ENCODE measurements around the gene MAN2B2. TPM values are rescaled to one million over a fixed set of nuclear protein-coding genes. Genes with fewer than 3 reads are reported as not detected.
"Not testable (repeated sequence)": the region's sequence is repeated elsewhere in the genome, so short reads cannot be mapped to it uniquely, and the experiment has no call there.

MAN2B2 gene
- polyA plus RNA-seq, 1 experiment = 22.8 TPM

DNA sequence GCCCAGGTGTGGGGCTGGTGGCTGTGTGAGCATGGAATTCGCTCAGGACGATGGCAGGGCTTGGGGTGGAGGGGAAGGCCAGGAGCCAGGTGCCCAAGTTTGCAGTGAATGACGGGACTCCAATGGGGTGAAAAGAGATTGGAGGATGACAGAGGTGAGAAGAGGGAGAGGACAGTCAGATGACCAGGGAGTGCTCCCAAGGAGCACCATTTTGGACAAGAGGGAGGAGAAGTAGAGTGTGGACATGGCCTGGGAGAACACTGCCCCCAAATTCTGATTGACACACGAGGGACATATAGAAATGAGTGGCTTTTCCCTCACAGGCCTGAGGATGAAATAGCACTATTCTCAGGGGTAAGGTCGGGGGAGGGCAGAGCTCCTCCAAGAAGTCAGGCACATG lies 72.2 kb downstream of the MAN2B2 start:
- H3K4me3 ChIP-seq (ENCODE audit: low read depth, low read length) = no peak overlapping the region
- DNase-seq (ENCODE audit: low read depth, low spot score) = no peak
- H3K27me3 ChIP-seq (ENCODE audit: control insufficient read depth, insufficient read depth, low read length) = peaks cover 3% of the 10 kb centered on the region
- no peak overlapping the region for H3K27ac ChIP-seq (ENCODE audit: low read depth, low read length)
- POLR2A ChIA-PET = no interaction called here
- TF ChIP-seq, protein P1, sequence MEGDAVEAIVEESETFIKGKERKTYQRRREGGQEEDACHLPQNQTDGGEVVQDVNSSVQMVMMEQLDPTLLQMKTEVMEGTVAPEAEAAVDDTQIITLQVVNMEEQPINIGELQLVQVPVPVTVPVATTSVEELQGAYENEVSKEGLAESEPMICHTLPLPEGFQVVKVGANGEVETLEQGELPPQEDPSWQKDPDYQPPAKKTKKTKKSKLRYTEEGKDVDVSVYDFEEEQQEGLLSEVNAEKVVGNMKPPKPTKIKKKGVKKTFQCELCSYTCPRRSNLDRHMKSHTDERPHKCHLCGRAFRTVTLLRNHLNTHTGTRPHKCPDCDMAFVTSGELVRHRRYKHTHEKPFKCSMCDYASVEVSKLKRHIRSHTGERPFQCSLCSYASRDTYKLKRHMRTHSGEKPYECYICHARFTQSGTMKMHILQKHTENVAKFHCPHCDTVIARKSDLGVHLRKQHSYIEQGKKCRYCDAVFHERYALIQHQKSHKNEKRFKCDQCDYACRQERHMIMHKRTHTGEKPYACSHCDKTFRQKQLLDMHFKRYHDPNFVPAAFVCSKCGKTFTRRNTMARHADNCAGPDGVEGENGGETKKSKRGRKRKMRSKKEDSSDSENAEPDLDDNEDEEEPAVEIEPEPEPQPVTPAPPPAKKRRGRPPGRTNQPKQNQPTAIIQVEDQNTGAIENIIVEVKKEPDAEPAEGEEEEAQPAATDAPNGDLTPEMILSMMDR (IDR thresholded peaks at IDR 0.05; ENCODE audit: low read depth, low read length) = no peak
- CTCF ChIA-PET = no interaction called here
- H3K9me3 ChIP-seq (ENCODE audit: control insufficient read depth, insufficient read depth, low read length) = no peaks in the 10 kb centered on the region

DNA sequence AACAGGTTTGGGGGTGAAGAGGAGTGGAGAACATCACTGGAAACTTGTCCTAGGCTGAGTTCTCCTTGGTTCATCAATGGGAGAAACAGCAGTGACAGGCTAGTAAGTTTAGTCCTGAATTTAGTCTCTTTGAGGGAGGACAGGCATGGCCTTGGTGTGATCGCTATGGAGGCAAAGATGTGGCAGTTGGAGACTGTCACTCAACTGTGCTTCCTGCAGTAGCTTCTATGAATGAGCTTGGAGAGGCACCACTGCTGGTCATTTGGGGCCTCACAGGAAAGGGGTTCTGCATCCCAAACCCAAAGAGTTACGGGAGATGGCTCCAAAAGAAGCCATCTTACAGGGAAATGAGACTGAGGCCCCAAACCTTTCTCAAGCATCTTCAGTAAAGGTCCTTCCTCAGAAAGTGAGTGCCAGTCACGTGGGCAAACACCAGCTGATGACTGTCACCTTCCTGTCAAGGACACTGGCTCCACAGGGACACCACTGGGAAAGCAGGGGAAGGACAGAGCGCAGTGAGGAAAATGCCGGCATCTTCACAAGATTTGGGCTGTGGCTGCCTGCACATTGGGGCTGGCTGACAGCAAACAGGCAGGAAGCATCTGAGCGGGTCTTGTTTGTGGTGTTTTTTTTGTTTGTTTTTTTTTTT lies 72.7 kb downstream of the MAN2B2 start:
- H3K27ac ChIP-seq (ENCODE audit: low read depth, low read length) = no peak overlapping the region
- no peak overlapping the region for H3K4me3 ChIP-seq (ENCODE audit: low read depth, low read length)
- POLR2A ChIA-PET = no interaction called here
- DNase-seq (ENCODE audit: low read depth, low spot score) = no peak
- H3K9me3 ChIP-seq (ENCODE audit: control insufficient read depth, insufficient read depth, low read length) = no peaks in the 10 kb centered on the region
- peaks cover 3% of the 10 kb centered on the region for H3K27me3 ChIP-seq (ENCODE audit: control insufficient read depth, insufficient read depth, low read length)
- CTCF ChIA-PET = no interaction called here
- TF ChIP-seq, protein P1 (IDR thresholded peaks at IDR 0.05; ENCODE audit: low read depth, low read length) = no peak

- ChIA-PET POLR2A (no interaction called here), CTCF (no interaction called here)
- TF ChIP-seq, protein P1 (IDR thresholded peaks at IDR 0.05; ENCODE audit: low read depth, low read length) = no peak
- DNase-seq (ENCODE audit: low read depth, low spot score) = no peak
- Histone ChIP-seq H3K27ac (ENCODE audit: low read depth, low read length) (no peak overlapping the region), H3K4me3 (ENCODE audit: low read depth, low read length) (no peak overlapping the region), H3K9me3 (ENCODE audit: control insufficient read depth, insufficient read depth, low read length) (no peaks in the 10 kb centered on the region), H3K27me3 (ENCODE audit: control insufficient read depth, insufficient read depth, low read length) (peaks cover 3% of the 10 kb centered on the region)
Observed at GRCh38 chr4:6649216-6649615, 74.2 kb downstream of the MAN2B2 start.

DNA sequence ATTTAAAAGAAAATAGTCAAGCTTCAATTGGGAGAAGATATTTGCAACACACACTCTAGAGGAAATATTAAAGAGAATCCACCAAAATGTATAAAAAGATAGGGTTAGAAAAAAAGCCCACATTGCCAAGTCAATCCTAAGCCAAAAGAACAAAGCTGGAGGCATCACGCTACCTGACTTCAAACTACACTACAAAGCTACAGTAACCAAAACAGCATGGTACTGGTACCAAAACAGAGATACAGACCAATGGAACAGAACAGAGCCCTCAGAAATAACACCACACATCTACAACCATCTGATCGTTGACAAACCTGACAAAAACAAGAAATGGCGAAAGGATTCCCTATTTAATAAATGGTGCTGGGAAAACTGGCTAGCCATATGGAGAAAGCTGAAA lies 79.2 kb downstream of the MAN2B2 start:
- H3K27ac ChIP-seq (ENCODE audit: low read depth, low read length); H3K9me3 ChIP-seq (ENCODE audit: control insufficient read depth, insufficient read depth, low read length); H3K27me3 ChIP-seq (ENCODE audit: control insufficient read depth, insufficient read depth, low read length); DNase-seq (ENCODE audit: low read depth, low spot score); H3K4me3 ChIP-seq (ENCODE audit: low read depth, low read length): not testable (repeated sequence)
- ChIA-PET CTCF (interaction anchor here (1.4 kb wide), 1 partner anchor 46 kb away, joined by 4 read pairs; no protein-coding TSS in a partner anchor), POLR2A (interaction anchor here (0.7 kb wide), 1 partner anchor 20 kb away, joined by 3 read pairs; a partner anchor contains a TSS)

DNA sequence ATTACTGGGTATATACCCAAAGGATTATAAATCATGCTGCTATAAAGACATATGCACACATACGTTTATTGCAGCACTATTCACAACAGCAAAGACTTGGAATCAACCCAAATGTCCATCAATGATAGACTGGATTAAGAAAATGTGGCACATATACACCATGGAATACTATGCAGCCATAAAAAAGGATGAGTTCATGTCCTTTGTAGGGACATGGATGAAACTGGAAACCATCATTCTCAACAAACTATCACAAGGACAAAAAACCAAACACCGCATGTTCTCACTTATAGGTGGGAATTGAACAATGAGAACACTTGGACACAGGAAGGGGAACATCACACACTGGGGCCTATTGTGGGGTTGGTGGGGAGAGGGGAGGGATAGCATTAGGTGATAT lies 80.3 kb downstream of the MAN2B2 start:
- H3K27me3 ChIP-seq (ENCODE audit: control insufficient read depth, insufficient read depth, low read length); H3K4me3 ChIP-seq (ENCODE audit: low read depth, low read length); POLR2A ChIA-PET; DNase-seq (ENCODE audit: low read depth, low spot score); H3K9me3 ChIP-seq (ENCODE audit: control insufficient read depth, insufficient read depth, low read length); H3K27ac ChIP-seq (ENCODE audit: low read depth, low read length): not testable (repeated sequence)
- CTCF ChIA-PET = interaction anchor here (1.4 kb wide), 1 partner anchor 45 kb away, joined by 4 read pairs; no protein-coding TSS in a partner anchor

- Histone ChIP-seq H3K9me3 (ENCODE audit: control insufficient read depth, insufficient read depth, low read length) (peaks cover 4% of the 10 kb centered on the region; the same call in 1 of the 2 replicates), H3K27me3 (ENCODE audit: control insufficient read depth, insufficient read depth, low read length) (no peaks in the 10 kb centered on the region), H3K4me3 (ENCODE audit: low read depth, low read length) (no peak overlapping the region), H3K27ac (ENCODE audit: low read depth, low read length) (no peak overlapping the region)
- CTCF ChIA-PET = interaction anchor here (1.0 kb wide), 1 partner anchor 218 kb away, joined by 5 read pairs; no protein-coding TSS in a partner anchor
- TF ChIP-seq, protein P1 (IDR thresholded peaks at IDR 0.05; ENCODE audit: low read depth, low read length) = no peak
- no peak for DNase-seq (ENCODE audit: low read depth, low spot score)
- POLR2A ChIA-PET = no interaction called here
Observed at GRCh38 chr4:6655924-6656323, 80.9 kb downstream of the MAN2B2 start.
